ENCODE data around the gene MACROD2.

DNA sequence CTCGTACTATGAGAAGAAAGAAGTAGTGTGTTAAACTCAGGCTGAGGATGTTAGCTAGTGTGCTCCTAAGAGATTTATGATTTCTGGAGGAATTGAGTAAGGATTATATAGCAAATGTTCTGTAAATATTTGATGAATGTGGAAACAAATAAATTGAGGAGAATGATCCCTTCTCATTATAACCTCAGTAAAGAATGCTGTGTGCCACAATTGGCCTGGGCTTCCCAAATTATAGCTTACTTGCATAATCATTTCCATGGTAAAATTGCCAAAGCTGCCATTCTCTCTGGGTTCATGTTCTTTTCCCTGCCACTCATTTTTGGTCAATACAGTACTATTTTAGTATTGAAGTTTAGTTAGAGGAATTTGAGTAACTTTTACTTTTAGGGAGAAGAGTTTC lies 213.6 kb downstream of the MACROD2 start:
- TF ChIP-seq, protein P1, sequence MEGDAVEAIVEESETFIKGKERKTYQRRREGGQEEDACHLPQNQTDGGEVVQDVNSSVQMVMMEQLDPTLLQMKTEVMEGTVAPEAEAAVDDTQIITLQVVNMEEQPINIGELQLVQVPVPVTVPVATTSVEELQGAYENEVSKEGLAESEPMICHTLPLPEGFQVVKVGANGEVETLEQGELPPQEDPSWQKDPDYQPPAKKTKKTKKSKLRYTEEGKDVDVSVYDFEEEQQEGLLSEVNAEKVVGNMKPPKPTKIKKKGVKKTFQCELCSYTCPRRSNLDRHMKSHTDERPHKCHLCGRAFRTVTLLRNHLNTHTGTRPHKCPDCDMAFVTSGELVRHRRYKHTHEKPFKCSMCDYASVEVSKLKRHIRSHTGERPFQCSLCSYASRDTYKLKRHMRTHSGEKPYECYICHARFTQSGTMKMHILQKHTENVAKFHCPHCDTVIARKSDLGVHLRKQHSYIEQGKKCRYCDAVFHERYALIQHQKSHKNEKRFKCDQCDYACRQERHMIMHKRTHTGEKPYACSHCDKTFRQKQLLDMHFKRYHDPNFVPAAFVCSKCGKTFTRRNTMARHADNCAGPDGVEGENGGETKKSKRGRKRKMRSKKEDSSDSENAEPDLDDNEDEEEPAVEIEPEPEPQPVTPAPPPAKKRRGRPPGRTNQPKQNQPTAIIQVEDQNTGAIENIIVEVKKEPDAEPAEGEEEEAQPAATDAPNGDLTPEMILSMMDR (IDR thresholded peaks at IDR 0.05), result no peak
- no peak for TF ChIP-seq ZFX (IDR thresholded peaks at IDR 0.05; ENCODE audit: borderline replicate concordance)
